Spleen (tissue), 7 donors: ENCODE measurements around the gene DEPDC5.

Experiments used
- CTCF ChIP-seq, 11 experiments: fragments of 200-600 bp in 7 of 11; fragments of 450-650 bp in 4 of 11; sonication (generic) in 4 of 11; IDR thresholded peaks in 8 of 11; conservative IDR thresholded peaks in 3 of 11; 1 replicate in 7 of 11; 2 replicates in 4 of 11; pipeline versions ENCODE4 v1.4.0 to v1.8.0; 2016 to 2021; ENCODE audit warnings: antibody characterized with exemption in 11 of 11, inconsistent platforms in 4 of 11, mild to moderate bottlenecking in 1 of 11
- POLR2A ChIP-seq, 3 donors: fragments of 450-650 bp; IDR thresholded peaks; one replicate each; pipeline ENCODE4 v1.5.1; 2017; ENCODE audit warnings: antibody characterized with exemption in 3 of 3, mild to moderate bottlenecking in 1 of 3
- donor health status: DM: no; HTN: no; CAD: no; lungs with moderate emphysema.
- donor health status: DM: no; HTN: no; CAD: no.
- donor health status: DM: no; HTN: no; CAD: no.

GRCh38 chr22:31723723-31724122, 30.1 kb upstream of the DEPDC5 start:
- no peak for TF ChIP-seq CTCF (IDR thresholded peaks at IDR 0.05 in 8 of 11, conservative IDR thresholded peaks at IDR 0.05 in 3 of 11)
- no peak for TF ChIP-seq POLR2A (IDR thresholded peaks at IDR 0.05)
